A549 (cell line): ENCODE results near the gene AQR.

Experiments
- CTCF ChIP-seq: fragments of >200 bp; sonication (Bioruptor Twin); formaldehyde crosslinking; IDR thresholded peaks from 3 replicates; pipeline ENCODE4 v1.5.1; 2016
- HOXB5 ChIP-seq: fragments of 250-450 bp; sonication (Bioruptor Pico); IDR thresholded peaks from 2 replicates; pipeline ENCODE4 v1.5.0; 2020; ENCODE audit warnings: mild to moderate bottlenecking, moderate library complexity

- no peak for TF ChIP-seq HOXB5 (CRISPR knock-in tag)
- TF ChIP-seq CTCF = no peak
These were observed 65.0 kb downstream of the AQR start for GRCh38 chr15:34904527-34904926.
